ENCODE results near the gene OSBPL8. TPM values are rescaled to one million over a fixed set of nuclear protein-coding genes. Genes with fewer than 3 reads are reported as not detected.
"Not testable (repeated sequence)": the region's sequence is repeated elsewhere in the genome, so short reads cannot be mapped to it uniquely, and the experiment has no call there.

OSBPL8 gene
- total RNA-seq, 1 experiment from 2014 or later, result 81.7 TPM

DNA sequence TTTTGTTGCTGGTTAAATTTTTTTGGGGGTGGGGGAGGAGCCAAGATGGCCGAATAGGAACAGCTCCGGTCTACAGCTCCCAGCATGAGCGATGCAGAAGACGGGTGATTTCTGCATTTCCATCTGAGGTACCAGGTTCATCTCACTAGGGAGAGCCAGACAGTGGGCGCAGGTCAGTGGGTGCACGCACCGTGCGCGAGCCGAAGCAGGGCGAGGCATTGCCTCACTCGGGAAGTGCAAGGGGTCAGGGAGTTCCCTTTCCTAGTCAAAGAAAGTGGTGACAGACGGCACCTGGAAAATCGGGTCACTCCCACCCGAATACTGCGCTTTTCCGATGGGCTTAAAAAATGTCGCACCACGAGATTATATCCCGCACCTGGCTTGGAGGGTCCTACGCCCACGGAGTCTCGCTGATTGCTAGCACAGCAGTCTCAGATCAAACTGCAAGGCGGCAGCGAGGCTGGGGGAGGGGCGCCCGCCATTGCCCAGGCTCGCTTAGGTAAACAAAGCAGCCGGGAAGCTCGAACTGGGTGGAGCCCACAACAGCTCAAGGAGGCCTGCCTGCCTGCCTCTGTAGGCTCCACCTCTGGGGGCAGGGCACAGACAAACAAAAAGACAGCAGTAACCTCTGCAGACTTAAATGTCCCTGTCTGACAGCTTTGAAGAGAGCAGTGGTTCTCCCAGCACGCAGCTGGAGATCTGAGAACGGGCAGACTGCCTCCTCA lies 239.8 kb downstream of the OSBPL8 start:
- H3K4me1 Mint-ChIP-seq, result peaks cover 18% of the 10 kb centered on the region
- CTCF ChIA-PET, ATAC-seq: not testable (repeated sequence)
- peak; percentile 26 for DNase-seq (ENCODE audit: low spot score)
- peaks cover 24% of the 10 kb centered on the region for H3K9me3 Mint-ChIP-seq
- POLR2A ChIA-PET, result interaction anchor here (0.6 kb wide), 1 partner anchor 193 kb away, joined by 6 read pairs; no protein-coding TSS in a partner anchor
- peaks cover 18% of the 10 kb centered on the region for H3K27me3 Mint-ChIP-seq (ENCODE audit: low read depth)
- TF ChIP-seq, protein P1, sequence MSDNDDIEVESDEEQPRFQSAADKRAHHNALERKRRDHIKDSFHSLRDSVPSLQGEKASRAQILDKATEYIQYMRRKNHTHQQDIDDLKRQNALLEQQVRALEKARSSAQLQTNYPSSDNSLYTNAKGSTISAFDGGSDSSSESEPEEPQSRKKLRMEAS (CRISPR knock-in tag; IDR thresholded peaks at IDR 0.05), result 0 out of 2 replicates have a peak, but pooled peaks have one; percentile 23
- H3K36me3 Mint-ChIP-seq, result peaks cover 19% of the 10 kb centered on the region
- peak overlapping the region; percentile 87 for H3K4me3 Mint-ChIP-seq
- peak overlapping the region; percentile 92 for H3K27ac Mint-ChIP-seq

DNA sequence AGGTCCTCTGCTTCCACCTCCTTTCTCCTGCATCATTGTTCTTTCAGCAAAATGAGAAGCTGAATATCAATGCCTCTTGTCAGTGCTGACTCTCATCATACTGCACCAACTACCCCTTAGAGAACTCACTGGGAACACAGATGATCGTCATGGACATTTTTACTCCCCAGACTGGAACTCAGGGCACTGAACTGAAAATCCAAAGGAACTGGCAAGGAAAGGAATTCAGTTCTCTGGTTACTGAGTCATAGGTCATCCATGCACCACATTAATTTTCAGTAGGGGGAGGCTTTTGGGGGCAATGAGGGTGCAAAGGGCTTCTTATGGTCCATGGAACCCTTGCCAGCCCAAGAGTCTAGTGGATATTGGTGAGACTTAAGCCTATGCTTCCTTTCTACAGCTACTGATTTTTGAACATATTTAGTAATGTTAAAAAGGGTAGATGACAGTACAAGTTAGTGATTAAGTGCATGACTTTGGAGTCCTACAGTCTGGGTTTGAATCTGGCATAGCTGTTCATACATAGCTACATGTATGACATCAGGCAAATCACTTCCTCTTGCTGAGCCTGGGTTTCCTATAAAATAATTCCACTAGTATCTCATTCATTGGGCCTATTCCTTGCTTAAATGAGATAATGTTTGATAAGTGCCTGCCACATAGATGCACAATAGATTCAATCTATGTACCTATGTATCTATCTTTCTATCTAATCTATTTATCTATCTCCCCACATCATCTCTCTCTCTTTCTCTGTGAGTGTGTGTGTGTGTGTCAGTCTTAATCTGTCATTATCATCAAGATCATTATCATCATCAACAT lies 240.6 kb downstream of the OSBPL8 start:
- Mint-ChIP-seq H3K27me3 (ENCODE audit: low read depth) (peaks cover 18% of the 10 kb centered on the region), H3K4me1 (peaks cover 18% of the 10 kb centered on the region), H3K36me3 (peaks cover 19% of the 10 kb centered on the region), H3K4me3 (peak overlapping the region; percentile 87), H3K9me3 (peaks cover 24% of the 10 kb centered on the region), H3K27ac (peak overlapping the region; percentile 92)
- ChIA-PET POLR2A (interaction anchor here (0.6 kb wide), 1 partner anchor 192 kb away, joined by 6 read pairs; no protein-coding TSS in a partner anchor), CTCF (no interaction called here)
- no peak for ATAC-seq
- no peak for DNase-seq (ENCODE audit: low spot score)
- TF ChIP-seq ZBTB21 (CRISPR knock-in tag; IDR thresholded peaks at IDR 0.05; ENCODE audit: borderline replicate concordance) (no peak), NFATC4 (CRISPR knock-in tag; IDR thresholded peaks at IDR 0.05) (no peak), SP1 (CRISPR knock-in tag; conservative IDR thresholded peaks at IDR 0.05) (no peak), RORB (CRISPR knock-in tag; IDR thresholded peaks at IDR 0.05) (no peak), SMAD4 (CRISPR knock-in tag; IDR thresholded peaks at IDR 0.05) (no peak), MXD4 (CRISPR knock-in tag; IDR thresholded peaks at IDR 0.05; ENCODE audit: borderline replicate concordance) (no peak), FOXJ3 (CRISPR knock-in tag; IDR thresholded peaks at IDR 0.05; ENCODE audit: borderline replicate concordance) (no peak), CREM (CRISPR knock-in tag; IDR thresholded peaks at IDR 0.05) (no peak), NR1H2 (CRISPR knock-in tag; IDR thresholded peaks at IDR 0.05) (no peak)
- TF ChIP-seq, protein P2, sequence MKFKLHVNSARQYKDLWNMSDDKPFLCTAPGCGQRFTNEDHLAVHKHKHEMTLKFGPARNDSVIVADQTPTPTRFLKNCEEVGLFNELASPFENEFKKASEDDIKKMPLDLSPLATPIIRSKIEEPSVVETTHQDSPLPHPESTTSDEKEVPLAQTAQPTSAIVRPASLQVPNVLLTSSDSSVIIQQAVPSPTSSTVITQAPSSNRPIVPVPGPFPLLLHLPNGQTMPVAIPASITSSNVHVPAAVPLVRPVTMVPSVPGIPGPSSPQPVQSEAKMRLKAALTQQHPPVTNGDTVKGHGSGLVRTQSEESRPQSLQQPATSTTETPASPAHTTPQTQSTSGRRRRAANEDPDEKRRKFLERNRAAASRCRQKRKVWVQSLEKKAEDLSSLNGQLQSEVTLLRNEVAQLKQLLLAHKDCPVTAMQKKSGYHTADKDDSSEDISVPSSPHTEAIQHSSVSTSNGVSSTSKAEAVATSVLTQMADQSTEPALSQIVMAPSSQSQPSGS (CRISPR knock-in tag; IDR thresholded peaks at IDR 0.05; ENCODE audit: borderline replicate concordance, low read depth), result no peak
- TF ChIP-seq, protein P3, sequence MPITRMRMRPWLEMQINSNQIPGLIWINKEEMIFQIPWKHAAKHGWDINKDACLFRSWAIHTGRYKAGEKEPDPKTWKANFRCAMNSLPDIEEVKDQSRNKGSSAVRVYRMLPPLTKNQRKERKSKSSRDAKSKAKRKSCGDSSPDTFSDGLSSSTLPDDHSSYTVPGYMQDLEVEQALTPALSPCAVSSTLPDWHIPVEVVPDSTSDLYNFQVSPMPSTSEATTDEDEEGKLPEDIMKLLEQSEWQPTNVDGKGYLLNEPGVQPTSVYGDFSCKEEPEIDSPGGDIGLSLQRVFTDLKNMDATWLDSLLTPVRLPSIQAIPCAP (CRISPR knock-in tag; IDR thresholded peaks at IDR 0.05), result no peak
- TF ChIP-seq, protein P1 (CRISPR knock-in tag; IDR thresholded peaks at IDR 0.05), result no peak
- TF ChIP-seq, protein P4, sequence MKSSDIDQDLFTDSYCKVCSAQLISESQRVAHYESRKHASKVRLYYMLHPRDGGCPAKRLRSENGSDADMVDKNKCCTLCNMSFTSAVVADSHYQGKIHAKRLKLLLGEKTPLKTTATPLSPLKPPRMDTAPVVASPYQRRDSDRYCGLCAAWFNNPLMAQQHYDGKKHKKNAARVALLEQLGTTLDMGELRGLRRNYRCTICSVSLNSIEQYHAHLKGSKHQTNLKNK (CRISPR knock-in tag; IDR thresholded peaks at IDR 0.05), result no peak
- TF ChIP-seq, protein P5, sequence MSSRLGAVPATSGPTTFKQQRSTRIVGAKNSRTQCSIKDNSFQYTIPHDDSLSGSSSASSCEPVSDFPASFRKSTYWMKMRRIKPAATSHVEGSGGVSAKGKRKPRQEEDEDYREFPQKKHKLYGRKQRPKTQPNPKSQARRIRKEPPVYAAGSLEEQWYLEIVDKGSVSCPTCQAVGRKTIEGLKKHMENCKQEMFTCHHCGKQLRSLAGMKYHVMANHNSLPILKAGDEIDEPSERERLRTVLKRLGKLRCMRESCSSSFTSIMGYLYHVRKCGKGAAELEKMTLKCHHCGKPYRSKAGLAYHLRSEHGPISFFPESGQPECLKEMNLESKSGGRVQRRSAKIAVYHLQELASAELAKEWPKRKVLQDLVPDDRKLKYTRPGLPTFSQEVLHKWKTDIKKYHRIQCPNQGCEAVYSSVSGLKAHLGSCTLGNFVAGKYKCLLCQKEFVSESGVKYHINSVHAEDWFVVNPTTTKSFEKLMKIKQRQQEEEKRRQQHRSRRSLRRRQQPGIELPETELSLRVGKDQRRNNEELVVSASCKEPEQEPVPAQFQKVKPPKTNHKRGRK (CRISPR knock-in tag; IDR thresholded peaks at IDR 0.05; ENCODE audit: borderline replicate concordance), result no peak
- TF ChIP-seq, protein P6, sequence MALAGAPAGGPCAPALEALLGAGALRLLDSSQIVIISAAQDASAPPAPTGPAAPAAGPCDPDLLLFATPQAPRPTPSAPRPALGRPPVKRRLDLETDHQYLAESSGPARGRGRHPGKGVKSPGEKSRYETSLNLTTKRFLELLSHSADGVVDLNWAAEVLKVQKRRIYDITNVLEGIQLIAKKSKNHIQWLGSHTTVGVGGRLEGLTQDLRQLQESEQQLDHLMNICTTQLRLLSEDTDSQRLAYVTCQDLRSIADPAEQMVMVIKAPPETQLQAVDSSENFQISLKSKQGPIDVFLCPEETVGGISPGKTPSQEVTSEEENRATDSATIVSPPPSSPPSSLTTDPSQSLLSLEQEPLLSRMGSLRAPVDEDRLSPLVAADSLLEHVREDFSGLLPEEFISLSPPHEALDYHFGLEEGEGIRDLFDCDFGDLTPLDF (CRISPR knock-in tag; IDR thresholded peaks at IDR 0.05), result no peak

Data from WTC11 (cell line).